Panc1 (cell line): Measurements from ENCODE around the gene PATJ. TPM values are rescaled to one million over a fixed set of nuclear protein-coding genes. Genes with fewer than 3 reads are reported as not detected.

Source experiments
- ATAC-seq: fragments of 200-7000 bp; cut with Tn5 transposase; 2 replicates; pipeline ENCODE4 v1.9.1; 2020; ENCODE audit warnings: mild to moderate bottlenecking, moderate library complexity
- BruUV-seq: library from RNA; stranded (reverse); fragments of 400-500 nt; replicated peaks from 2 replicates; lab custom pipeline; 2021; lab: Mats Ljungman, UMichigan
- CTCF ChIA-PET: fragments of 300-600 bp; sonication (Branson Sonifier 250); formaldehyde crosslinking; loops from one replicate; lab custom pipeline; 2022; ENCODE audit warnings: antibody characterized with exemption; lab: Charles Lee
- POLR2A ChIA-PET: fragments of 300-600 bp; sonication (Branson Sonifier 250); formaldehyde crosslinking; loops from one replicate; lab custom pipeline; 2022; ENCODE audit warnings: antibody characterized with exemption; lab: Charles Lee
- DNase-seq: peaks from one replicate; pipeline ENCODE4 v3.0.0-alpha.2; 2010; ENCODE audit warnings: low read depth, low spot score
- H3K27ac ChIP-seq: 2 replicates; pipeline ENCODE4 v1.5.1; 2011; ENCODE audit warnings: mild to moderate bottlenecking, low read length, inconsistent platforms
- H3K27me3 ChIP-seq: fragments of 200-500 bp; sonication (Bioruptor generic); 2 replicates; pipeline ENCODE4 v1.6.0; 2014; ENCODE audit warnings: low read length, inconsistent platforms; ENCODE audit not compliant: control insufficient read depth, insufficient read depth
- H3K36me3 ChIP-seq: fragments of 200-500 bp; sonication (Bioruptor generic); 2 replicates; pipeline ENCODE4 v1.5.1; 2014; ENCODE audit warnings: inconsistent platforms, mild to moderate bottlenecking, low read length, moderate library complexity; ENCODE audit not compliant: control insufficient read depth, insufficient read depth
- H3K4me1 ChIP-seq: 2 replicates; pipeline ENCODE4 v1.5.1; 2011; ENCODE audit warnings: inconsistent platforms, mild to moderate bottlenecking, low read length, moderate library complexity; ENCODE audit not compliant: control insufficient read depth, insufficient read depth
- H3K4me3 ChIP-seq, 2 experiments: 2 replicates each; pipeline ENCODE4 v1.5.1; 2011 to 2012; ENCODE audit warnings: low read depth in 2 of 2, low read length in 2 of 2, mild to moderate bottlenecking in 2 of 2, inconsistent platforms in 1 of 2, moderate library complexity in 1 of 2
- H3K9me3 ChIP-seq: fragments of 200-500 bp; sonication (Bioruptor generic); 2 replicates; pipeline ENCODE4 v1.5.1; 2014; ENCODE audit warnings: low read depth, mild to moderate bottlenecking, inconsistent platforms, low read length, moderate library complexity; ENCODE audit not compliant: control insufficient read depth, insufficient read depth
- POLR2AphosphoS5 ChIP-seq: IDR thresholded peaks from 2 replicates; pipeline ENCODE4 v1.6.1; 2012; ENCODE audit warnings: mild to moderate bottlenecking, low read depth, low read length, moderate library complexity
- REST ChIP-seq, 2 experiments: IDR thresholded peaks; 2 replicates each; pipeline ENCODE4 v1.6.1; 2011 to 2012; ENCODE audit warnings: low read depth in 2 of 2, control low read depth in 1 of 2, low read length in 1 of 2, mild to moderate bottlenecking in 1 of 2, moderate library complexity in 1 of 2; ENCODE audit not compliant: insufficient read depth in 1 of 2
- SIN3A ChIP-seq: IDR thresholded peaks from 2 replicates; pipeline ENCODE4 v1.6.1; 2012; ENCODE audit warnings: low read depth, mild to moderate bottlenecking, low read length, moderate library complexity, borderline replicate concordance; ENCODE audit not compliant: insufficient read depth
- TCF7L2 ChIP-seq: IDR thresholded peaks from 2 replicates; pipeline ENCODE4 v1.6.1; 2011; ENCODE audit warnings: mild to moderate bottlenecking, low read depth, low read length, inconsistent platforms
- in situ Hi-C: cut with HindIII; loops from 2 replicates; pipeline ENCODE4 v1.10.0; 2016; ENCODE audit warnings: low sequenced_read_pairs, low pct_unique_long_range_greater_than_20kb
- intact Hi-C: fragments of 100-400 bp; cut with micrococcal nuclease; formaldehyde crosslinking; loops from one replicate; pipeline ENCODE4 v1.10.0; 2022; ENCODE audit not compliant: unreplicated experiment
- total RNA-seq: library from RNA; stranded (reverse); gene quantifications from one replicate; pipeline ENCODE4 v1.2.1, GENCODE V29; 2021; ENCODE audit not compliant: unreplicated experiment
- TF ChIP-seq, protein P1 (sequence below): fragments of 450-650 bp; IDR thresholded peaks from 2 replicates; pipeline ENCODE4 v1.5.1; 2017; ENCODE audit warnings: mild to moderate bottlenecking

PATJ gene
- total RNA-seq, 1 experiment from 2014 or later = 36.2 TPM

DNA sequence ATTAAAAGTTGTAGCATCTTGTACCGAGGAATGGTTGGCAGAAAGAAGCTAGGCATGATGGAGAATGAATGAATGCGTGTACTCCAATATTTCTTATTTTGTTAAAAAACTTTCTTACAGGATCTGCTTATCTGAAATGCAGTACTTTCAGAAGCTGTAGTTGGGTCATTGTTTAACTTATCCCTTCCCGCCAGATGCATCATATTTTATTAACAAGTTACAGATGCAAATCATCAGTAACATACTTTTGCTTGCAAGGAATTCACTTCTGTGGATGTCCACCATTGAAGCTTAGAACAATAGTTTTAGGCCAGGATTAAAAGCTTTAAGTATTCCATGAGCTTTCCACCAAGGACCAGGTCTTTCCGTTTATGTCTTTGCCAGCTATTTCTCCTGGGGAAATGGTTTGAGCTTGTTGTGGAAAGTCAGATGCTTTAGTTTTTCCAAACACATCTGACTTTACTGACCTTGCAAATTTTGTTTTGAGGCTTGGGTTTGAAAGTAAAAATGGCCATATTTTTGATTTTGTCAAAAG, 65.4 kb downstream of the PATJ start:
- no TSS peak for BruUV-seq
- ATAC-seq = no peak
- Histone ChIP-seq H3K36me3 (peaks cover 2% of the 10 kb centered on the region), H3K4me1 (no peaks in the 10 kb centered on the region), H3K27me3 (no peaks in the 10 kb centered on the region), H3K9me3 (no peaks in the 10 kb centered on the region), H3K4me3 (no peak overlapping the region), H3K27ac (no peak overlapping the region)
- intact Hi-C loops = no loop called here
- in situ Hi-C loops = no loop called here
- CTCF ChIA-PET = no interaction called here
- DNase-seq = no peak
- POLR2A ChIA-PET = no interaction called here
- no peak for TF ChIP-seq REST (IDR thresholded peaks at IDR 0.05; ENCODE audit: insufficient read depth in 1 of 2, low read depth in 2 of 2, low read length in 1 of 2)
- no peak for TF ChIP-seq TCF7L2
- TF ChIP-seq, protein P1, sequence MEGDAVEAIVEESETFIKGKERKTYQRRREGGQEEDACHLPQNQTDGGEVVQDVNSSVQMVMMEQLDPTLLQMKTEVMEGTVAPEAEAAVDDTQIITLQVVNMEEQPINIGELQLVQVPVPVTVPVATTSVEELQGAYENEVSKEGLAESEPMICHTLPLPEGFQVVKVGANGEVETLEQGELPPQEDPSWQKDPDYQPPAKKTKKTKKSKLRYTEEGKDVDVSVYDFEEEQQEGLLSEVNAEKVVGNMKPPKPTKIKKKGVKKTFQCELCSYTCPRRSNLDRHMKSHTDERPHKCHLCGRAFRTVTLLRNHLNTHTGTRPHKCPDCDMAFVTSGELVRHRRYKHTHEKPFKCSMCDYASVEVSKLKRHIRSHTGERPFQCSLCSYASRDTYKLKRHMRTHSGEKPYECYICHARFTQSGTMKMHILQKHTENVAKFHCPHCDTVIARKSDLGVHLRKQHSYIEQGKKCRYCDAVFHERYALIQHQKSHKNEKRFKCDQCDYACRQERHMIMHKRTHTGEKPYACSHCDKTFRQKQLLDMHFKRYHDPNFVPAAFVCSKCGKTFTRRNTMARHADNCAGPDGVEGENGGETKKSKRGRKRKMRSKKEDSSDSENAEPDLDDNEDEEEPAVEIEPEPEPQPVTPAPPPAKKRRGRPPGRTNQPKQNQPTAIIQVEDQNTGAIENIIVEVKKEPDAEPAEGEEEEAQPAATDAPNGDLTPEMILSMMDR = no peak
- TF ChIP-seq POLR2AphosphoS5 = no peak
- no peak for TF ChIP-seq SIN3A

DNA sequence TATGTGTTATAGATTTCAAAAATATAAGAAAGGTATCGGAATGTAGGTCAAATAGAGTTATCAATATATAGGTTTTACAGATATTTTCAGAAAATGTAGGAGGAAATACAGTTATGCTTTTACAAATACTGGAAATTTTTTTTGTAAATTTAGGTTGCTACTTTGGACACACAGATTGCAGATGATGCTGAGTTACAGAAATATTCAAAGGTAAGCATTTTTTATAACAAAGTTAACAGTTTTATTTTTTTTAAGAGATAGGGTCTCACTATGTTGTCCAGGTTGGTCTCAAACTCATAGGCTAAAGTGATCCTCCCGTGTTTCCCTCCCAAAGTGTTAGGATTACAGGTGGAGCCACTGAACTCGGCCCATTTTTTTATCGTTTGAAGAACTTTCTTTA, 66.0 kb downstream of the PATJ start:
- TF ChIP-seq REST (IDR thresholded peaks at IDR 0.05; ENCODE audit: insufficient read depth in 1 of 2, low read depth in 2 of 2, low read length in 1 of 2) (no peak), TCF7L2 (no peak)
- TF ChIP-seq, protein P1 = no peak
- ATAC-seq (no peak), DNase-seq (no peak)
- in situ Hi-C loops = no loop called here
- H3K9me3 ChIP-seq = no peaks in the 10 kb centered on the region
- ChIA-PET CTCF (no interaction called here), POLR2A (no interaction called here)
- H3K27me3 ChIP-seq = no peaks in the 10 kb centered on the region
- no peak overlapping the region for H3K4me3 ChIP-seq
- no peaks in the 10 kb centered on the region for H3K4me1 ChIP-seq
- intact Hi-C loops = no loop called here
- peaks cover 2% of the 10 kb centered on the region for H3K36me3 ChIP-seq
- BruUV-seq = no TSS peak
- H3K27ac ChIP-seq = no peak overlapping the region
